Measurements from ENCODE around the gene INTS11. TPM values are rescaled to one million over a fixed set of nuclear protein-coding genes. Genes with fewer than 3 reads are reported as not detected.

The INTS11 gene
- total RNA-seq, 1 donor from 2014 or later: 94.2 TPM

- TF ChIP-seq, protein P1, sequence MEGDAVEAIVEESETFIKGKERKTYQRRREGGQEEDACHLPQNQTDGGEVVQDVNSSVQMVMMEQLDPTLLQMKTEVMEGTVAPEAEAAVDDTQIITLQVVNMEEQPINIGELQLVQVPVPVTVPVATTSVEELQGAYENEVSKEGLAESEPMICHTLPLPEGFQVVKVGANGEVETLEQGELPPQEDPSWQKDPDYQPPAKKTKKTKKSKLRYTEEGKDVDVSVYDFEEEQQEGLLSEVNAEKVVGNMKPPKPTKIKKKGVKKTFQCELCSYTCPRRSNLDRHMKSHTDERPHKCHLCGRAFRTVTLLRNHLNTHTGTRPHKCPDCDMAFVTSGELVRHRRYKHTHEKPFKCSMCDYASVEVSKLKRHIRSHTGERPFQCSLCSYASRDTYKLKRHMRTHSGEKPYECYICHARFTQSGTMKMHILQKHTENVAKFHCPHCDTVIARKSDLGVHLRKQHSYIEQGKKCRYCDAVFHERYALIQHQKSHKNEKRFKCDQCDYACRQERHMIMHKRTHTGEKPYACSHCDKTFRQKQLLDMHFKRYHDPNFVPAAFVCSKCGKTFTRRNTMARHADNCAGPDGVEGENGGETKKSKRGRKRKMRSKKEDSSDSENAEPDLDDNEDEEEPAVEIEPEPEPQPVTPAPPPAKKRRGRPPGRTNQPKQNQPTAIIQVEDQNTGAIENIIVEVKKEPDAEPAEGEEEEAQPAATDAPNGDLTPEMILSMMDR (IDR thresholded peaks at IDR 0.05; ENCODE audit: insufficient read depth, low read length, poor library complexity, severe bottlenecking): no peak
- H3K4me3 ChIP-seq (ENCODE audit: low read depth, low read length): no peak overlapping the region
- H3K27me3 ChIP-seq (ENCODE audit: control insufficient read depth, insufficient read depth, low read length): no peaks in the 10 kb centered on the region
- DNase-seq (ENCODE audit: low read depth): no peak
- peaks cover 2% of the 10 kb centered on the region for H3K36me3 ChIP-seq (ENCODE audit: control insufficient read depth, insufficient read depth, low read length)
These were observed 17.7 kb upstream of the INTS11 start for GRCh38 chr1:1342061-1342562.

- DNase-seq (ENCODE audit: low read depth): no peak
- peaks cover 2% of the 10 kb centered on the region for H3K36me3 ChIP-seq (ENCODE audit: control insufficient read depth, insufficient read depth, low read length)
- H3K4me3 ChIP-seq (ENCODE audit: low read depth, low read length): no peak overlapping the region
- no peaks in the 10 kb centered on the region for H3K27me3 ChIP-seq (ENCODE audit: control insufficient read depth, insufficient read depth, low read length)
- TF ChIP-seq, protein P1 (IDR thresholded peaks at IDR 0.05; ENCODE audit: insufficient read depth, low read length, poor library complexity, severe bottlenecking): no peak
These were observed 17.1 kb upstream of the INTS11 start for GRCh38 chr1:1341549-1342021.

- H3K36me3 ChIP-seq (ENCODE audit: control insufficient read depth, insufficient read depth, low read length): peaks cover 2% of the 10 kb centered on the region
- TF ChIP-seq, protein P1 (IDR thresholded peaks at IDR 0.05; ENCODE audit: insufficient read depth, low read length, poor library complexity, severe bottlenecking): no peak
- no peaks in the 10 kb centered on the region for H3K27me3 ChIP-seq (ENCODE audit: control insufficient read depth, insufficient read depth, low read length)
- no peak overlapping the region for H3K4me3 ChIP-seq (ENCODE audit: low read depth, low read length)
- DNase-seq (ENCODE audit: low read depth): no peak
These were observed 16.5 kb upstream of the INTS11 start for GRCh38 chr1:1340791-1341548.

DNA sequence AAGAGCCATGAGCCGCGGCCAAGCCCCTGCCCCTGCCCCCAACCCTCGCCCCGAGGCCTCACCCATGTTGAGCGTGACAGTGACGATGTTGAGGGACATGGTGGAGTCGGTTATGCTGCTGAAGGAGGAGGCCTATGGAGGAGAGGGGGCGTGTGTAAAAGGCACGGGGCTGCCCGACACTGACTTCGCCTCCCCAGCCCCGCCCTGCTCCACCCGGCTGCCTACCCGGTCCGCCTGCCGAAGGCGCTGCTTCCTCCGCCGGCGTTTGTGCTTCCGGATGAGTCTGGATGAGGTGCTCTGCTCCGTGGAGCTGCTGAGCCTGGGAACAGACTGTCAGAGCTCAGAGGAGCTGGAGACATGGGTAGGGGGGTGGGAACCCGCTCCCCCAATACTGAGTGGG, 15.7 kb upstream of the INTS11 start:
- TF ChIP-seq, protein P1 (IDR thresholded peaks at IDR 0.05; ENCODE audit: insufficient read depth, low read length, poor library complexity, severe bottlenecking): no peak
- DNase-seq (ENCODE audit: low read depth): no peak
- no peaks in the 10 kb centered on the region for H3K27me3 ChIP-seq (ENCODE audit: control insufficient read depth, insufficient read depth, low read length)
- H3K4me3 ChIP-seq (ENCODE audit: low read depth, low read length): no peak overlapping the region
- peaks cover 2% of the 10 kb centered on the region for H3K36me3 ChIP-seq (ENCODE audit: control insufficient read depth, insufficient read depth, low read length)

DNA sequence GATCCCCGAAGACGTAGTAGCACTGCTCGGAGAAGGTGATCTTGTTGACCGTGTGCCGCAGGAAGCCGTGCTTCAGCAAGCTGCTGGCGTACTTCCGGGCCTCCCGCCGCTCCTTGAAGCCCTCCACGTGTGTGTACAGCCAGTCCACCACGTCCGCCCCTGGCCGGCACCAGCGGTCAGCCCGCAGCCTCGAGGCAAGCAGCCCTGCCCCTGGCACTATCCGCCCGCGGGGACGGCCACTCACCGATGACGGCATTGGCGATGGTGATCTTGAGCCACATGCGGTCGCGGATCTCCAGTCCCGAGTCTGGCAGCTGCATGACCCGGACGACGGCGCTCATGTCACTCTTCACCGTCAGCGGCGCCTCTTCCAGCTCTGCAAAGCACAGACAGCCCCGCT, 13.8 kb upstream of the INTS11 start:
- H3K27me3 ChIP-seq (ENCODE audit: control insufficient read depth, insufficient read depth, low read length): no peaks in the 10 kb centered on the region
- peaks cover 2% of the 10 kb centered on the region for H3K36me3 ChIP-seq (ENCODE audit: control insufficient read depth, insufficient read depth, low read length)
- no peak for DNase-seq (ENCODE audit: low read depth)
- no peak overlapping the region for H3K4me3 ChIP-seq (ENCODE audit: low read depth, low read length)
- TF ChIP-seq, protein P1 (IDR thresholded peaks at IDR 0.05; ENCODE audit: insufficient read depth, low read length, poor library complexity, severe bottlenecking): no peak
